Inflammatory macrophage treated with lipopolysaccharide for 1 hour (primary cell): ENCODE measurements around the gene AADACL4.

Experiments
- DNase-seq, 2 donors: peaks; one replicate each; pipeline ENCODE4 v3.0.0-alpha.2; 2020 to 2022

The AADACL4 gene

GRCh38 chr1:12643785-12644184, at the start of gene AADACL4:
Gene AADACL4, plus strand, starts transcription at chr1:12644085. Its CDS starts 462 bp downstream, at chr1:12644547.
- DNase-seq: no peak

GRCh38 chr1:12594490-12594889, 49.4 kb upstream of the AADACL4 start:
- DNase-seq: no peak

GRCh38 chr1:12594966-12595756, 48.7 kb upstream of the AADACL4 start:
- peak; percentile 47 to 52 for DNase-seq

GRCh38 chr1:12595757-12596006, 48.2 kb upstream of the AADACL4 start:
- no peak for DNase-seq

- DNase-seq: peak; percentile 81 to 84
These were observed 47.7 kb upstream of the AADACL4 start for GRCh38 chr1:12596007-12596821.

- DNase-seq: peak in 1 of 2 donors; percentile 17
These were observed 46.1 kb upstream of the AADACL4 start for GRCh38 chr1:12597792-12598191.

- DNase-seq: no peak
These were observed 44.9 kb upstream of the AADACL4 start for GRCh38 chr1:12598974-12599373.

GRCh38 chr1:12599657-12600056, 44.2 kb upstream of the AADACL4 start:
- DNase-seq: no peak

- no peak for DNase-seq
These were observed 43.5 kb upstream of the AADACL4 start for GRCh38 chr1:12600335-12600734.

- peak in 1 of 2 donors; percentile 21 for DNase-seq
These were observed 42.8 kb upstream of the AADACL4 start for GRCh38 chr1:12600880-12601633.

- peak; percentile 54 to 57 for DNase-seq
These were observed 41.9 kb upstream of the AADACL4 start for GRCh38 chr1:12601700-12602658.

GRCh38 chr1:12602659-12603024, 41.2 kb upstream of the AADACL4 start:
- DNase-seq: no peak

- DNase-seq: no peak
These were observed 40.7 kb upstream of the AADACL4 start for GRCh38 chr1:12603224-12603623.

- peak; percentile 92 to 97 for DNase-seq
These were observed 39.6 kb upstream of the AADACL4 start for GRCh38 chr1:12604114-12604874.

GRCh38 chr1:12604986-12605385, 38.9 kb upstream of the AADACL4 start:
- DNase-seq: no peak

GRCh38 chr1:12607263-12607662, 36.6 kb upstream of the AADACL4 start:
- DNase-seq: peak in 1 of 2 donors; percentile 12

- no peak for DNase-seq
These were observed 35.5 kb upstream of the AADACL4 start for GRCh38 chr1:12608311-12608957.

- DNase-seq: no peak
These were observed 34.3 kb upstream of the AADACL4 start for GRCh38 chr1:12609469-12610003.

- no peak for DNase-seq
These were observed 33.5 kb upstream of the AADACL4 start for GRCh38 chr1:12610305-12610935.

GRCh38 chr1:12610941-12611340, 32.9 kb upstream of the AADACL4 start:
- no peak for DNase-seq
